Islet precursor cell (in vitro differentiated cells): ENCODE measurements around the gene C1orf116.
"Not testable (repeated sequence)": the region's sequence is repeated elsewhere in the genome, so short reads cannot be mapped to it uniquely, and the experiment has no call there.

Experiments used
- DNase-seq: peaks from one replicate; pipeline ENCODE4 v3.0.0-alpha.2; 2018

Gene C1orf116

DNA sequence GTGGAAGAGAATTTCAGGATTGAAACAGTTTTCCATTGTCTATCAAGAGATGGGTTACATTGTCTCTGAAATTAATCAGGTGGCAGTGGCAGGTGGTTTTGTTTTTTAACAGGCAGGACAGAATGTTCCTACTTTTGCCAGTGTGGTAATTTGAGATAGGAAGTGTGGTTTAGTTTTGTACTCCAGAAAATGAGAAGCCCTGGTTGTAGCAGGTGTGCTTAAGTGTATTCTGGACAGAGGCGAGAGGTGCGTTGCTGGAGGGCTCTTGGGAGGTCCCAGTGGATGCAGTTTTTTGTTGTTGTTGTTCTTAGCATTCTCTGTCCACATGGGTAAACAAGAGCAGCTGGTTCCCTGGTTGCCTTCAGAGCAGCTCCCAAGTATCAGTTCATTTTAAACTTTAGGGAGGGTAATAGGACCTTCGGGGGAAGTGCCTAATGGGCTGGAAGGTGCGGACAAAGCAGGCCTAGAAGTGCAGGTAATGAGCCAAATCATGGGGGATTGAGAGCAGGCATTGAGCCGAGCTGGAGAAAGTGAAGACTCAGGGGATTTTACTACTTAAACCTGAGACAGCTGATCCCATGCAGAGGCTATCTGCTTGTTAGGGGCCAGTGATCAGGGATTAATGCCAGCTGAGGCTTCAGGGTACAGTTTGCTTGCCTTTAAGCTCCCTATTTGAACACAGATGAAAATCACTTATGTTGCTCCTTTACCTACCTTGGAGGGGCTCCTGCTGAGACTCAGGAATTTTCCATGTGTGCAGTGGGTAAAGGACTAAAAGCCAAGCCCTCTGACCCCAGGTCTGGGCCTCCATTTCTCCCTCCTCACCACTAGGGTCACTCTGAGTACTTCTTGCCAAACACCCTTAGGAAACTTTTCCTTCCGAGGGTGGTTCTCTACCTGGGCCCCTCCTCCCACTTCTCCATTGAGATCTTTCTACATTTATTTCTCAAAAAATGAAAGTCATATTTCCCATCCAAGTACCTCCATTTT lies 26.6 kb upstream of the C1orf116 start:
- peak; percentile 54 for DNase-seq

GRCh38 chr1:207058252-207058651 lies 25.7 kb upstream of the C1orf116 start:
- peak; percentile 16 for DNase-seq

DNA sequence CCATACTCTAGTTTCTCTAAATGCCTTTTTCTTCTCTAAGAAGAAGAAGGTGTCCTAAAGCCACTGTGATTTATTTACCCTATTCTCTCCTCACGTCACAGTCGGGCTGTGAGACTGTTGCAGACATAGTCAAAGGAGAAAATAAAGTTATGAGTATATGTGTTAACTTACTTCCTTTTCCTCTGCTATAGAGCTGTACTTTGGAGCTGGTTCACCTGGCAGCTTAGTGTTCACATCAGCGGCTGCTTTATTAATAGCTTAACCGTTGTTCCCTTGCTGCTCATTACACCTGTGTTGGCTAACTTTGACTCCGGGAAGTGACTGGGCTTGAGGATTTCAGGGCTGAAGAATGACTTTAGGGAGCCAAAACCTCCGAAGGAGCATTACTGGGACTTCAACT lies 24.1 kb upstream of the C1orf116 start:
- DNase-seq = peak; percentile 4

- DNase-seq = peak; percentile 27
Observed at GRCh38 chr1:207055386-207056001, 22.9 kb upstream of the C1orf116 start.

GRCh38 chr1:207054491-207054890 lies 21.9 kb upstream of the C1orf116 start:
- peak; percentile 10 for DNase-seq

- DNase-seq = peak; percentile 100
Observed at GRCh38 chr1:207052911-207053769, 20.6 kb upstream of the C1orf116 start, which contains the start of gene PFKFB2. Gene PFKFB2 (plus strand): TSS chr1:207053275. CDS start chr1:207054718, 1,443 bp downstream.

GRCh38 chr1:207051191-207051943 lies 18.8 kb upstream of the C1orf116 start, which contains the start of gene YOD1:
Gene YOD1 (minus strand): TSS chr1:207051208. CDS start chr1:207051030, 178 bp downstream.
- DNase-seq = peak; percentile 66

DNA sequence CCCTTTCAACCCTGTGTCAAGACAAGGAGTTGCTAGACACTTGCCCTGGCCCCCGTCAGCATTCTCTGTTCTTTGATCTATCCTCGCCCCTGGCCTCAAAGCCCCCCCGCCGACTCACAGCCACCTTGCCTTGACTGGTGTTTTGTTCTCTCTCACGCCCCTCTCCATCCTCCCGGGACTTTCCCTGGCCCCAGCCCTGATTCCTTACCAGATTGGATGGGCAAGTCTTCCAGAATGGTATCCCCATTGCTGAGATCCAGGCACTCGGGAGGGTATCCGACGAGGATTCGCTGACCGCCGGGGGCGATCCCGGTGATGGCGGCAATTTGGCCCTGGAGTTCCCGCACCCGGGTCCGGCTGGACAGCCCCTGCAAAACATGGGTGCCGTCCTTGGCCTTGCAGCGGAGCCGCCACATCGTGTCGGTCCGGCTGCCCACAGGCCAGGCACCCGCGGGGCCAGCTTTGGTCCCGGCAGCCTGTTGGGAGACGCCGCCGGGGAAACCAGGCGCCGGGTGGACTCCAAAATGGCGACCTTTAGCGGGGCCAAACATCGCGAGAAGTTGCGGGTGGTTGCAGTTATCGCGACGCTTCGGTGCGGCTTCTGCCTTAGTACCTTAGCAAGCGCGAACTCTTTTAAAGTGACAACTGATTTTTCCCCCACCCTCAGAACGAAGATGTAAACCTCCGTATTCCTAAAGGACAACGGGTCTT lies 18.1 kb upstream of the C1orf116 start:
- peak; percentile 94 for DNase-seq

DNA sequence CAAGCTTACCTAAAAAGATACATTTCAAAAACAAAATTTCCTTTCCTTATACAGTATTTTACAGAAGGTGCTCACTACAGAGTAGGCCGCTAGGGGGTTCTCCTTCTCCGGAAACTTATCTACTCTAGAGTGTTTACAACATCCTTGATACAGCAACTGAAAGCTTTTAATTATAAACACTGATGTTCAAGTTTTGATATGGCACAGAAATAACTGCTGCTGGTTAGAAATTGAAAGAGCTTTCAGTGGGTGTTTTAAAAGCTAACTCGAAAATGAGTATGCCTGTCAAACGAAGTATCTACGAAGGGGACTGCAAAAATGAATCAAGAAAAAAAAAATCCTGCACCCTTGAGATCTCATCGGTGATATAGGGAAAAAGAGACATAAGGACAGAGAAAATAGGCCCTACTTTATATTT lies 17.4 kb upstream of the C1orf116 start:
- DNase-seq = peak; percentile 55

GRCh38 chr1:207049514-207049913 lies 17.0 kb upstream of the C1orf116 start:
- DNase-seq = peak; percentile 17

GRCh38 chr1:207049054-207049453 lies 16.5 kb upstream of the C1orf116 start:
- DNase-seq = peak; percentile 9

- DNase-seq = no peak
Observed at GRCh38 chr1:207048041-207048440, 15.5 kb upstream of the C1orf116 start.

DNA sequence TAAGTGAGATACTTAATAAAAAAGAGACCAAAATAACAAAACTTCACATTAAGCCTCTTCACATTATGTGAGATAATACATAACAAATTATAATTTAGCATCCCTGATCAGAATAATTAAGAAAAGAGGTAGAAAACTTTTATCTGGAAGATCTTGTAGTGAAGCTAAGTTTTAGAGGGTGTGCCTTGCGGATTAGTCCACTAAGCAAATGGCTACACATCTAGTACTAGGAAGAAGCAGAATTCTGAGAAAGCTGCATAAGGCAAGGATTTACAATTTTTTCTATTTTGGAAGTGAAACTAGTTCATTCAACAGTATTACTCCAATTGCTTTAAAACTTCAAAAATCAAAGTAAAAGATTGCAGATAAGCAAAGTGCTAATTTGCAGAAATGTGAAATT lies 14.9 kb upstream of the C1orf116 start:
- DNase-seq = no peak

DNA sequence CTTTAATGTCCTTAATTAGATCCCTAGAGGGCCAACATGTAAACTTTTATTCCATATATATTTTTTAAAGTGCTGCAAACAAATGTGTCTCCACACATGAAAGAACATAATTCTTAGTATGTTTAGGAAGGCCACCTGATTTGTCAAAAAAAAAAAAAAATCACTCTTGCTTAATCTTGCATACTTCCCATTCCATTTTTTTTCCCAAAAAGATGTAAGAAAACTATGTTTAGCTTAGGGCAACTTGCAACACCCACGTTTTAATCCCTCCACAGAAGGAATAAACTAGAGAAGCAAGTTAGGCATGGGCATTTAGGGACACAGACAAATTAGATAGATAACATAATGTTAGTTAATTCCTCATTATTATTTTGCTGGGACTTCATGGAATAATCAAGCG lies 12.9 kb upstream of the C1orf116 start:
- no peak for DNase-seq

DNA sequence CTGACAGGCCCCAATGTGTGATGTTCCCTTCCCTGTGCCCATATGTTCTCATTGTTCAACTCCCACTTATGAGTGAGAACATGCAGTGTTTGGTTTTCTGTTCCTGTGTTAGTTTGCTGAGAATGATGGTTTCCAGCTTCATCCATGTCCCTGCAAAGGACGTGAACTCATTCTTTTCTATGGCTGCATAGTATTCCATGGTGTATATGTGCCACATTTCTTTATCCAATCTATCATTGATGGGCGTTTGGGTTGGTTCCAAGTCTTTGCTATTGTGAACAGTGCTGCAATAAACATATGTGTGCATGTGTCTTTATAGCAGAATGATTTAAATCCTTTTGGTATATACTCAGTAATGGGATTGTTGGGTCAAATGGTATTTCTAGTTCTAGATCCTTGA lies 8.8 kb upstream of the C1orf116 start:
- not testable (repeated sequence) for DNase-seq

DNA sequence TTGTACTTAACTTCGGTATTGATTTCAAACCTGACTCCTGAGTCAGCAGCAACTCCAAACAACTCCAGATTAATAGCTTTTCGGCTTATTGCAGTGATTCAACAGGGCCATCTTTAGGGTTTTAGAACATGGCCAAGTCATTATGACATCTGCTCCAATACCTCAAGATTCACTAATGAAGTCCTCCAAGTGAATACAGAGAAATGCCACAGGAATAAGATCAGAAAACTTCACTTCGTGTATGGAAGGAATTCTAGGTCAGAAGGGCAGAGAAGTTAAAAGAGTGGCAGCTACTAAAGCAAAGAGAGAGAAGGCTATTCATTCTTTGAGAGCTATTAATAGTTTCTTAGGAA lies 7.6 kb upstream of the C1orf116 start:
- no peak for DNase-seq

GRCh38 chr1:207039380-207040180 lies 7.0 kb upstream of the C1orf116 start:
- DNase-seq = no peak

- no peak for DNase-seq
Observed at GRCh38 chr1:207036865-207037264, 4.3 kb upstream of the C1orf116 start.

GRCh38 chr1:207035877-207036551 lies 3.5 kb upstream of the C1orf116 start:
- no peak for DNase-seq

DNA sequence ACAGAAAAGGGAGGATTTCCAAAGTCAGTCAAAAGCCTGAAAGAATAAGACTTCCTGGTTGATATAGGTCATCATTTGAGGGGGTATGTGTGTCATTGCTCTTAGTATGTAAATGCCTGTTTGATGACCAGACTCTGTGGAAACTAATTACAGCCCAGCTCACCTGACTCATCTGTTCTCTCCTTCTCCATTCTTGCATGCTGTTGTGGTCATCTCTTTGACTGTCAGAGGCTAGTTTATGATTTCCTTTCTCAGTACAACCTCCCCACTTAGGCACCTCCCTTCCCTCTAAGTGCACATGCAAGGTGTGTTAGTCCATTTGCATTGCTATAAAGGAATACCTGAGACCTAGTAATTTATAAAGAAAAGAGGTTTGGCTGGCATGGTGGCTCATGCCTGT lies 2.4 kb upstream of the C1orf116 start:
- peak; percentile 68 for DNase-seq
